ENCODE data around the gene ATOH8.
"Not testable (repeated sequence)": the region's sequence is repeated elsewhere in the genome, so short reads cannot be mapped to it uniquely, and the experiment has no call there.

ATOH8 gene, protein sequence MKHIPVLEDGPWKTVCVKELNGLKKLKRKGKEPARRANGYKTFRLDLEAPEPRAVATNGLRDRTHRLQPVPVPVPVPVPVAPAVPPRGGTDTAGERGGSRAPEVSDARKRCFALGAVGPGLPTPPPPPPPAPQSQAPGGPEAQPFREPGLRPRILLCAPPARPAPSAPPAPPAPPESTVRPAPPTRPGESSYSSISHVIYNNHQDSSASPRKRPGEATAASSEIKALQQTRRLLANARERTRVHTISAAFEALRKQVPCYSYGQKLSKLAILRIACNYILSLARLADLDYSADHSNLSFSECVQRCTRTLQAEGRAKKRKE

GRCh38 chr2:85753525-85754312, at the start of gene ATOH8:
TSS of gene ATOH8 (plus strand) at chr2:85753991. CDS start at chr2:85754190, 199 bp downstream.
- DNase-seq (ENCODE audit: low spot score): no peak

- no peak for DNase-seq (ENCODE audit: low spot score)
Measured at GRCh38 chr2:85704038-85704437, 49.8 kb upstream of the ATOH8 start.

DNA sequence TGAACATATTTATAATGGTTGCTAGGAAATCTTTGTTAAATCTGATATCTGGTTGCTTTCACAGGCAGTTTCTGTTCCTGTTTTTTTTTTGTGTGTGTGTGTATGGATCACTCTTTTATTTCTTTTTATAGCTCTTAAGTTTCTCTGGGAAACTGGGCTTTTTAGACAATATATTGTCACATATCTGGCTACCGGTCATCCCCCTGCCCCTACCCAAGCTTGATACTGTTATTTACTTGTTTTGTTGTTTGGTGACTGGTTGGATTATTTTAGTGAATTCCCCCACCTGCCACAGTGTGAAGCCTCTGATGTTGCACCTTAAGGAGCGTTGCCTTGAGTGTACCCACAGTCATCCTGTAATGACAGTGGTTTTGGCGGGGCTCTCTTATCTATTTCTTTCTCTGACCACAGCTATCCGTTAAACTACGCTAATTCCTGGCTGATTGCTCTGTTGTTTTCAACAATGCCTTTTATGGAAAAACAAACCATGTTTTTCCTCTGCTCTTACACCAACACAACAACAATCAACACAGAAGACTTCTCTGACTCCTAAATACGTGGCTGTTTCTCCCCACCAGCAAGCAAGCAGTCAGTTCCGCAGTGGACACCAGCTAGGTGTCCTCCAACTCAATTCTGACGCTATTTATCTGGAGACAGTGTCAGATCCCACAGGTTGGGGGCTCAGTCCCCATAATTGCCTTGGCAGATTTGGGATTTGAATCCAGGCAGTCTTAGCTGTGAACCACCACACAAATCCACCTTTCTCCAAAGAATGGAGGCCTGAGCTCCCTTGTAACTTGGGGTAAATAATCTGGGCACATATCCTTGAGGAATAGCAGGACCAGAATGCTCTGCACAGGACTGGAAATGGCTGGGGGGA, 48.8 kb upstream of the ATOH8 start:
- DNase-seq (ENCODE audit: low spot score): no peak

DNA sequence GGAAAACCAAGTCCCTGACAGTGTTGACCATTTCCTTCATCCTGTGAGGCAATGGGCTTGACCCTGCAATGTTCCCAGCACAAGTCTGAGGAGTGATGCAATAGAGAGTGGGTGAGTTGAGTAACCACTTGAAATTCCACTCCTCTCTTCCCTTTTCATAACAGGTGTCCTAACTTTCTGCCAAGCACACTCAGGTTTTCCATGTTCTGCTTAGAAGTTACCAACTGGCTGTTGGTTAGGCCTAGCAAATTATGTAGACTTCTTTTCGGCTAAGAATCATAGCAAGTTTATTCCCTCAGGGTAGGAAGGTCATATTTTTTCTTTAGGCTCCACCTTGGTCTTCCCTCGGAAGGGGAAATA, 48.1 kb upstream of the ATOH8 start:
- no peak for DNase-seq (ENCODE audit: low spot score)

- no peak for DNase-seq (ENCODE audit: low spot score)
Measured at GRCh38 chr2:85706063-85706462, 47.7 kb upstream of the ATOH8 start.

DNA sequence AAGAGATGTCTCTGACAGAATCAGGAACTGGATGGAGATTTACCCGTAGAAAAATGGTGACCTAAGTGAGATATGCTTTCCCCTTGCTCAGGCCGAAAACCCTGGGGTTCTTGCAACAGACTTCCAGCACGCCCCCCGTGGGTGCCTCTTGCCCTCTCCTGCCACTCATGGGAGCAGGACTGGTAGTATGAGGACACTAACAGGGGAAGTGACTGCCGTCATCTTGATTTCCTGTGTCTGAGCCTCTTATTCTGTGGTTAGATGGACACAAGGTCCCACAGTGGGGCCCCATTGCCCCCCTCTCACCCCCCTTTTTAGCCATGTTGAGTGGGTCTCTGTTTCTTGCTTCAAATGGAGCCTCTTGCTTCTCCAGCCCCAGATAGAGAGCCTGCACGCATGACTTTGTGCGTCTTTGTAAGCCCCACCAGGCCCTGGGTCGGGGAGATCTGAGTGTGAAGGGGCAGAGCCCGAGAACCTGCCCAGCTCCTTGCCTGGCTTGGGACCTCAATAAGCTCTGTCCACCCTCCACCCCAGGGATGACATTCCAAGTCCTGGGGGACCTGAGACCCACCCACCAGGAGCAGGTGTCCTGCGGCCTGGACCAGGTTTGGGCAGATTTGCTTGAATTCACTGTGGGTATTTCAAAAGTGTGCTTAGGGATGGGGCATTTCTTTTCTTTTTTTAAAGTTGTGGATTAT, 47.0 kb upstream of the ATOH8 start:
- DNase-seq (ENCODE audit: low spot score): no peak

GRCh38 chr2:85707304-85707703, 46.5 kb upstream of the ATOH8 start:
- DNase-seq (ENCODE audit: low spot score): peak; percentile 78

DNA sequence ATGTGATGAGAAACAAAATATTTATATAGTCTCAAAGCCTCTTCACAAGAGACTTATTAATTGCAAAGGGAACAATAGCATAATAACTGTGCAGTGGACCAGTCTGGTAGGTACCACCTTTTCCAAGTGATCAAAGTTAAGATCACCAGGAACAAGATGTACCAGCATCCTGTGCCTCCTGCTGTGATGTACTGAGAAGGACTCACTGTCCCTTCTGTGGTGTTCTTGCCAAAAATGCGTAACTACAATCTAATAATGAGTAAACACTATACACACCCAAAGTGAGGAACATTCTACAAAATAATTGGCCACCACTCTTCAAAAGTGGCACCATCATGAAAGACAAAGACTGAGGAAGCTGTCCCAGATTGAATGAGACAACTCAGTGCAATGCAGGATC, 45.1 kb upstream of the ATOH8 start:
- no peak for DNase-seq (ENCODE audit: low spot score)

GRCh38 chr2:85709401-85709811, 44.4 kb upstream of the ATOH8 start:
- DNase-seq (ENCODE audit: low spot score): no peak

DNA sequence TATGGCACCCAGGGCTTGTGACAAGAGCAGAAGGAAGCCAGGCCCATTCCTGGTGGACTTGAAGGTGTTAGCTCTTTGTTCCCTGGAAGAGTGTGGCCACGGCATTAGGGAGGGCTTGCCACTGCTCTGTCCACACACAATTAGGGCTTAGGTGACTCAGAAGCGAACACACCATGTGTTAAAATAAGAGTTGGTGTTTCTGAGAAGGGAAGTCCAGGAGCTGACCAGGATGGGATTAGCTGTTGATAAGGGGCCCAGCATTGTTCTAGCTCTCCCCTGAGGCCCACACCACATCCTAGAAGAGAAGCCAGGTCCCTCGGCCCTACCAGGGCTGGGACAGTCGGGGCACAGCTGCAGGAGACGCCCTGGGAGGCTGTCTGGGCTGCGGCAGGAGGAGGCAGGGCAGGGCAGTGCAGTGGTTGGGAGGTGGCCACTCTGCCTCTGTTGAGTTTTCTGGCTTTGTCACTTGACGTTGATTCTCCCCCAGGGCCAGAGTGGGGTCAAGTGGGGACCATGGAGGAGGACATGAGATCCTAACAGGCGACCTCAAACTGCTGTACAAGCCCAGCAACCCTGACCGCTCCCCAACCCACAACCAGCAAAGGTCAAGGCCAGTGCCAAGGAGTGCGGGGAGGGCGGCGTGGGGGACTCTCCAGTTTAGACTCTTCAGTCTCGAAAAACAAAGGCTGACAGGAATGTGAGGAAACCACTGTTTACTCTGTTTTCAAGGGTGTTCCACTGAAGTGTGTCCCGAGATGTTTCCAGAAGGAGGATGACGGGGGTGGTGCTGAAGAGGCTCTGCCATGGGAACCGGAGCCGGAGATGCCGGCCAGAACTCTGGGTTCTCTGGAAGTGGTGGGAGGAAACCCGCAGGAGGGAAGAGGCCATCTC, 42.9 kb upstream of the ATOH8 start:
- no peak for DNase-seq (ENCODE audit: low spot score)

DNA sequence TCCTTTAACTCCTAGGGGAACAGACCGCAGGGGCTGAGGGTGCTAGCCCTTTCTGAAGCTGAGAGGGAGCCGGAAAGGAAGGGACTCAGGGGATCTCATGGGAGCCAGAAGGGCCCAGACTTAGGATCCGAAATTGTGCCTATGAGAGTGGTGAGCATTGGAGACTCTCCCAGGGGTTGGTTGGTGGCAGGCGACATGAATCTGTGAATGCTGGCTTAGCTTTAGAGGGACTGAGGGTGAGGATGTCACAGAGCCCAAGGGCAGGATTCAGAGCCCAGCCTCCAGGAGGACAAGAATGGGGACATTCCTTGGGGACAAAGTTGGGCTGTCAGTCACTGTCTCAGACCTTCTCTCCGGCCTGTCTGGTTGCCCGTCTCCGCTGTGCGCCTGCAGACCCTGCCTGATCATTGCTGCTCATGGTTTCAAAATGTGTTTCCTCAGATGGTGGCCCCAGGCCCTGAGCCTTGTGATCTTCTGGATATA, 42.2 kb upstream of the ATOH8 start:
- no peak for DNase-seq (ENCODE audit: low spot score)

DNA sequence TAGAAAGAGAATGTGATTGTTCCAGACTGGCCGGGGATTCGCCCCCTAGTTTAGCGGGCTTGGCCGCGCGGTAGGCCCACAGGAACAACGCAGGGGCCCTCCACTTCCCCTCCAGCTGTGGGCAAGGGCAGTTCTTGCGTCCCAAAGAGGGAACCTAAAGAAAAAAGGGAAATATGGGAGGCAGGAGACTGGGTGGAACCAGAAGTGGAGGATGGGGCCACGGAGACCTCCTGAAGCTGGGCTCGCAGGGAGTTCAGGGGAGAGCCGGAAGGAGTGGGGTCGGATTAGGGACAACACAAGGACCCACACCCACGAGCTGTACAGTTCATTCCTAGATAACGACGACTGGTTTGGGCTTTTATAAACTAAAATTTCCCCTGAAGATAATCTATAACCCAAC, 41.5 kb upstream of the ATOH8 start:
- no peak for DNase-seq (ENCODE audit: low spot score)

GRCh38 chr2:85712849-85713612, 40.8 kb upstream of the ATOH8 start:
- no peak for DNase-seq (ENCODE audit: low spot score)

DNA sequence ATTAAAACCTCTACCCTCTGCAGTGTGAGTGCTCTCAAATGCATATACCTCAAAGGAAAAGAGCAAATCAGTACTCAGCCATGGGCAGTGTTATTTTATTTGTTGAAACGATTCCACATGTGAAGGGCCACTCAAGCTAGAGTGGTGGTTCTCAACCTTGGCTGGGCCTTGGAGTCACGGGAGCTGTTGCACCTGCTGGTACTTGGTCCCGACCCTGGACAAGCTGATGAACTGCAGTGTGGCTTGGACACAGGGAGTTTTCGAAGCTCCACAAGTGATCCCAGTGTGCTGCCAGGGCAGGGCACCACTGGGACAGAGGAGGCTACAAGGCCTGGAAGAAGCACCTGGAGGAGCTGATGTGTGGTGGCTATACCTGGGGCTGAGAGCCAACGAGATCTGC, 40.0 kb upstream of the ATOH8 start:
- no peak for DNase-seq (ENCODE audit: low spot score)

- DNase-seq (ENCODE audit: low spot score): not testable (repeated sequence)
Measured at GRCh38 chr2:85714421-85714820, 39.4 kb upstream of the ATOH8 start.

DNA sequence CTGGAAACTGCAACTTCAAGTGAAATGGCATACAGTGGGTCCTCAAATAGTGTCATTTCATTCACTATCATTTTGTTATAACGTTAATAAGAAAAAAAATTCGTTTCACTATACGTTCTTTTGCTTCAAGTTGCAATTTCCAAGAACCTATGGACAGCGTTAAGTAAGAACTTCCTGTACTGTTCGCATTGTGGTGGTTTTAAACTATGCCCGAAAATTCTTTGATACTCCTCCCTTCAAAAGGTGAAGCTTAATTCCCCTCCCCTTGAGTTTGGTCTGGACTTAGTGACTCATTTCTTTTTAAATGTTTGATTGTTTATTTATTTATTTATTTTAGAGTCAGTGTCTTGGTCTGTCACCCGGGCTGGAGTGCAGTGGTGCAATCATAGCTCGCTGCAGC, 39.0 kb upstream of the ATOH8 start:
- DNase-seq (ENCODE audit: low spot score): no peak

- no peak for DNase-seq (ENCODE audit: low spot score)
Measured at GRCh38 chr2:85716346-85716914, 37.4 kb upstream of the ATOH8 start.

DNA sequence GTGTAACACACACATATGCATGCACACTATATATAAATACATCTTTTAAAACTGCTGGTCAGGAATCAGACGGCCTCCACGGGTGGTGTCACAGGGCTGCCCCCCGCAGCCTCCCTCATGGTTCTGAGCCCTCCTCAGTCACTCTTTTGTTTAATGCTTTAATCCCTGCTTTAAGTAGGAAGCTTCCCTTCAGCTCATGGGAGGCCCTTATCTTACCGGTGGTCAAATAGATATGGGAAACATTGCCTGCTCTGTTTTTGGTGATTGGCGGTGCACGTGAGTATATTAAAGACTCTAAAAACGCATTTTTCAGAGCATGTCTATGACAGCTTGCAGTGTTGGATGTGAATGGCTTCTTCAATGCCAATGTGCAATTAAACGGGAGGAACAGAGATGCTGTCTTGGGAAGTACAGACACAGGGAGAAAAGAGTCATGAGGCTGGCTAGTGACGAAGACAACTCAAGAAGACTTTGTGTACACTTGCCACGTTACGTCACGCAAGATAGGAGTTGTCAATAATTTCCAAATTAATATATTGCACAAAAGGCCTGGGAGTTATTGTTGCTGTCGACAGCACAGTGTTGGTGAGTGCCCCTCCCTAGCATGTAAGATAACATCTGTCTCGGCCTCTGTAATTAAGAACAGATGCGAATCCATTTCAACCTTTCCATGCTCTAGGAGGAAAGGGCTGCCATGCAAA, 36.3 kb upstream of the ATOH8 start:
- DNase-seq (ENCODE audit: low spot score): no peak

DNA sequence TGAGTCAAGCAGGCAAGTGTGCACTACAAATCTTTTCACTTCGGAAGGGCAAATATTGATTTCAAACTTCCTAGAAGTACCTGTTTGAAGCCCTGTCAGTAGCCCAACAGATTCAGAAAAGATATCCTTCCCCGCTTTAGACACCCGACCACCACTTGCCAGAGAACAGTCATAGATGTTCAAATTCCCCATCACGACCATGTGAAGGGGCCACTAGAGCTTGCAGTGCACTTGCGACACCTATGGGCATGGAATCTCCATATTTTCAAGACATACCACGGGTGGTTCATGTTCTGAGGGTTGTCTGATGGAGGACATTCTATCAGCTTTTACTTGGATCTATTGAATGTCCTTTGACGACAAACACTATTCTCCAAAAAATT, 35.8 kb upstream of the ATOH8 start:
- no peak for DNase-seq (ENCODE audit: low spot score)
